HepG2 (cell line): ENCODE measurements around the gene PLXND1. TPM values are rescaled to one million over a fixed set of nuclear protein-coding genes. Genes with fewer than 3 reads are reported as not detected.

Source experiments
- AFF4 ChIP-seq: sonication (generic); formaldehyde crosslinking; IDR thresholded peaks from 2 replicates; pipeline ENCODE4 v1.4.0; 2020; ENCODE audit warnings: missing genetic modification reagents
- ATF5 ChIP-seq: sonication (generic); formaldehyde crosslinking; IDR thresholded peaks from 2 replicates; pipeline ENCODE4 v1.4.0; 2020; ENCODE audit warnings: mild to moderate bottlenecking, low read depth, missing genetic modification reagents
- CHD2 ChIP-seq: IDR thresholded peaks from 2 replicates; pipeline ENCODE4 v1.6.1; 2011; ENCODE audit warnings: low read depth, low read length, improper control_type of control experiment
- DBP ChIP-seq: sonication (generic); formaldehyde crosslinking; IDR thresholded peaks from 2 replicates; pipeline ENCODE4 v1.4.0; 2020; ENCODE audit warnings: missing genetic modification reagents; ENCODE audit errors: not compliant biosample characterization
- ESRRA ChIP-seq: sonication (generic); formaldehyde crosslinking; IDR thresholded peaks from 2 replicates; pipeline ENCODE4 v1.5.1; 2020; ENCODE audit warnings: mild to moderate bottlenecking, low read depth, missing genetic modification reagents
- HNF4A ChIP-seq: sonication (generic); formaldehyde crosslinking; IDR thresholded peaks from 2 replicates; pipeline ENCODE4 v1.4.0; 2020; ENCODE audit warnings: missing genetic modification reagents
- KAT8 ChIP-seq: IDR thresholded peaks from 2 replicates; pipeline ENCODE4 v1.6.1; 2016; ENCODE audit warnings: missing genetic modification reagents, missing compliant biosample characterization
- SRSF4 ChIP-seq: fragments of 200-400 bp; formaldehyde crosslinking; IDR thresholded peaks from one replicate; pipeline ENCODE4 v1.6.1; 2018; ENCODE audit warnings: mild to moderate bottlenecking, low read depth, low read length, moderate library complexity; ENCODE audit not compliant: poor library complexity, severe bottlenecking
- STAG1 ChIP-seq: sonication (generic); formaldehyde crosslinking; IDR thresholded peaks from 2 replicates; pipeline ENCODE4 v1.4.0; 2020; ENCODE audit warnings: missing genetic modification reagents
- TEF ChIP-seq: sonication (generic); formaldehyde crosslinking; IDR thresholded peaks from 2 replicates; pipeline ENCODE4 v1.5.0; 2020; ENCODE audit warnings: missing genetic modification reagents
- ZBTB39 ChIP-seq: sonication (generic); formaldehyde crosslinking; IDR thresholded peaks from 2 replicates; pipeline ENCODE4 v1.5.0; 2020; ENCODE audit warnings: missing genetic modification reagents
- ZBTB46 ChIP-seq: sonication (generic); formaldehyde crosslinking; IDR thresholded peaks from 2 replicates; pipeline ENCODE4 v1.4.0; 2020; ENCODE audit warnings: mild to moderate bottlenecking, missing genetic modification reagents, borderline replicate concordance
- ZMAT3 ChIP-seq: sonication (generic); formaldehyde crosslinking; conservative IDR thresholded peaks from 2 replicates; pipeline ENCODE4 v1.7.0; 2021; ENCODE audit warnings: missing genetic modification reagents
- ZNF225 ChIP-seq: sonication (generic); formaldehyde crosslinking; IDR thresholded peaks from 2 replicates; pipeline ENCODE4 v1.4.0; 2020; ENCODE audit warnings: mild to moderate bottlenecking, missing genetic modification reagents
- ZNF329 ChIP-seq: sonication (generic); formaldehyde crosslinking; IDR thresholded peaks from 2 replicates; pipeline ENCODE4 v1.9.0; 2021; ENCODE audit warnings: low read depth, mild to moderate bottlenecking, missing genetic modification reagents
- ZNF577 ChIP-seq: sonication (generic); formaldehyde crosslinking; IDR thresholded peaks from 2 replicates; pipeline ENCODE4 v1.4.0; 2020; ENCODE audit warnings: mild to moderate bottlenecking, low read depth, missing genetic modification reagents, borderline replicate concordance
- ZNF75D ChIP-seq: sonication (generic); formaldehyde crosslinking; IDR thresholded peaks from 2 replicates; pipeline ENCODE4 v1.8.1; 2023; ENCODE audit warnings: missing genetic modification reagents, mild to moderate bottlenecking, borderline replicate concordance
- ZNF772 ChIP-seq: sonication (generic); formaldehyde crosslinking; IDR thresholded peaks from 2 replicates; pipeline ENCODE4 v1.5.0; 2020; ENCODE audit warnings: mild to moderate bottlenecking, missing genetic modification reagents
- ZNF850 ChIP-seq: sonication (generic); formaldehyde crosslinking; conservative IDR thresholded peaks from 2 replicates; pipeline ENCODE4 v1.9.0; 2021; ENCODE audit warnings: mild to moderate bottlenecking, missing genetic modification reagents
- ZSCAN29 ChIP-seq: sonication (generic); formaldehyde crosslinking; conservative IDR thresholded peaks from 2 replicates; pipeline ENCODE4 v1.4.0; 2020; ENCODE audit warnings: mild to moderate bottlenecking, missing genetic modification reagents
- polyA plus RNA-seq, 8 experiments: library from polyadenylated mRNA; depleted of rRNA in 3 of 8; stranded (reverse) in 7 of 8; unstranded in 1 of 8; fragments of >200 nt; fragmentation: Illumina TruSeq in 4 of 8; extraction: Trizol in 4 of 8; gene quantifications; 2 replicates each; pipeline versions ENCODE4 v1.2.1 to v1.2.3, GENCODE V29; 2011 to 2016; ENCODE audit warnings: low read depth in 4 of 8, missing spikeins in 1 of 8, mixed read lengths in 1 of 8; ENCODE audit not compliant: insufficient read depth in 1 of 8
- total RNA-seq, 5 experiments: library from RNA; depleted of rRNA; stranded (reverse); fragments of >200 nt; fragmentation: Illumina TruSeq; extraction: Trizol; gene quantifications; 2 replicates each; pipeline ENCODE4 v1.2.3, GENCODE V29; 2016; ENCODE audit warnings: low read depth in 1 of 5

The PLXND1 gene
- total and polyA plus RNA-seq, 2 of the 13 experiments (the other 11 are each of a cell fraction or from before 2014, with no cell fraction given): 15.9 to 42.0 TPM

GRCh38 chr3:129594907-129595390 lies 11.5 kb downstream of the PLXND1 start (continued):
- TF ChIP-seq ZBTB39 (peak; percentile 69), ZNF850 (no peak), HNF4A (CRISPR knock-in tag) (peak; percentile 92), ZNF577 (CRISPR knock-in tag) (no peak), SRSF4 (no peak), ZNF75D (CRISPR knock-in tag) (no peak), ZBTB46 (CRISPR knock-in tag) (no peak), ESRRA (peak; percentile 78; the same call in 1 of the 2 replicates), DBP (CRISPR knock-in tag) (no peak), ZMAT3 (CRISPR knock-in tag) (no peak), STAG1 (peak; percentile 33), KAT8 (CRISPR knock-in tag) (peak; percentile 50; the same call in 1 of the 2 replicates), ATF5 (CRISPR knock-in tag) (no peak), ZNF772 (CRISPR knock-in tag) (peak; percentile 40; the same call in 1 of the 2 replicates), TEF (CRISPR knock-in tag) (no peak), AFF4 (CRISPR knock-in tag) (no peak), ZSCAN29 (CRISPR knock-in tag) (peak; percentile 75; the same call in 1 of the 2 replicates), CHD2 (no peak), ZNF329 (no peak), ZNF225 (no peak)
